ENCODE results near the gene FUT2.
A peak's percentile ranks its signal among the peaks of the same experiment; 100 is the strongest.

- TF ChIP-seq MYC (IDR thresholded peaks at IDR 0.05; ENCODE audit: low read depth, low read length) (no peak), CTCF (IDR thresholded peaks at IDR 0.05; ENCODE audit: low read depth, low read length) (no peak), POLR2A (IDR thresholded peaks at IDR 0.05; ENCODE audit: extremely low read depth, insufficient read length) (no peak)
- TF ChIP-seq, protein P1, sequence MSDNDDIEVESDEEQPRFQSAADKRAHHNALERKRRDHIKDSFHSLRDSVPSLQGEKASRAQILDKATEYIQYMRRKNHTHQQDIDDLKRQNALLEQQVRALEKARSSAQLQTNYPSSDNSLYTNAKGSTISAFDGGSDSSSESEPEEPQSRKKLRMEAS (IDR thresholded peaks at IDR 0.05; ENCODE audit: low read depth, low read length) = 0 out of 2 replicates have a peak, but pooled peaks have one; percentile 10
Observed at GRCh38 chr19:48668332-48668731, 27.4 kb upstream of the FUT2 start.
